ENCODE data around the gene ASS1. TPM values are rescaled to one million over a fixed set of nuclear protein-coding genes. Genes with fewer than 3 reads are reported as not detected.

The ASS1 gene
- total RNA-seq, 1 donor from 2014 or later: 71.3 TPM

DNA sequence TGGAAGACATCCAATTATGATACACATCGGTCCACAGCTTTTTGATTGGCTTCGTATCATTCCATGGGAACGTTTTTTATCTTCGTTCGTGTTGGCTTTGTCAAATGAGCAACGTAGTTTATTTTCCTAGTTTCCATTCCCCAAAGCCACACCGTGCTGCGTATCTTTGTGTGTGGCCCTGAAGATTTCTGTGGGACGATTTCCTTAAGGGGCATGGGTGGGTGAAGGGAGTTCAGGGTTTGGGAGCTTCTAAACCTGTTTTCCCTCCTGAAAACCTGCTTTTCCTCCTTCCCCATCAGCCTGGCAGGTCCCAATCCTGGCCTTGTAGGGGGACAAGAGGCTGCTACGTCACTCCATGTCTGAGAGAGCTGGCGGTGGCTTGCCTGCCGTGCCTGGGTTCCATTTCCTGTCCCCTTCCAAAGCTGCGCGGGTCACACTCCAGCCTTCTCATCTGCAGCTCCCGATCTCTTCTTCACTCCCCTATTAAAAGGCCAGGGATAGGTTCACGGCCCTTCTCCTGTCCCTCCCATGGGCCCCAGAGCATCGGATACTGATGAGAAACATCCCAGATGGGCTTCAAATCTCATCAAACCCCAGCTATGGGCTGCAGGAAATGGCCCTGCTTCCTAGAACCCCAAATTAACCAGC lies 23.5 kb upstream of the ASS1 start:
- Histone ChIP-seq H3K27ac (replicated peaks) (no peak overlapping the region), H3K36me3 (no peaks in the 10 kb centered on the region), H3K27me3 (ENCODE audit: low read depth) (peaks cover 11% of the 10 kb centered on the region), H3K4me3 (no peak overlapping the region), H3K9me3 (replicated peaks) (no peaks in the 10 kb centered on the region), H3K4me1 (peaks cover 19% of the 10 kb centered on the region)
- no peak for DNase-seq
- TF ChIP-seq, protein P1, sequence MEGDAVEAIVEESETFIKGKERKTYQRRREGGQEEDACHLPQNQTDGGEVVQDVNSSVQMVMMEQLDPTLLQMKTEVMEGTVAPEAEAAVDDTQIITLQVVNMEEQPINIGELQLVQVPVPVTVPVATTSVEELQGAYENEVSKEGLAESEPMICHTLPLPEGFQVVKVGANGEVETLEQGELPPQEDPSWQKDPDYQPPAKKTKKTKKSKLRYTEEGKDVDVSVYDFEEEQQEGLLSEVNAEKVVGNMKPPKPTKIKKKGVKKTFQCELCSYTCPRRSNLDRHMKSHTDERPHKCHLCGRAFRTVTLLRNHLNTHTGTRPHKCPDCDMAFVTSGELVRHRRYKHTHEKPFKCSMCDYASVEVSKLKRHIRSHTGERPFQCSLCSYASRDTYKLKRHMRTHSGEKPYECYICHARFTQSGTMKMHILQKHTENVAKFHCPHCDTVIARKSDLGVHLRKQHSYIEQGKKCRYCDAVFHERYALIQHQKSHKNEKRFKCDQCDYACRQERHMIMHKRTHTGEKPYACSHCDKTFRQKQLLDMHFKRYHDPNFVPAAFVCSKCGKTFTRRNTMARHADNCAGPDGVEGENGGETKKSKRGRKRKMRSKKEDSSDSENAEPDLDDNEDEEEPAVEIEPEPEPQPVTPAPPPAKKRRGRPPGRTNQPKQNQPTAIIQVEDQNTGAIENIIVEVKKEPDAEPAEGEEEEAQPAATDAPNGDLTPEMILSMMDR (IDR thresholded peaks at IDR 0.05; ENCODE audit: borderline replicate concordance): no peak
- intact Hi-C loops (cut with micrococcal nuclease): no loop called here

DNA sequence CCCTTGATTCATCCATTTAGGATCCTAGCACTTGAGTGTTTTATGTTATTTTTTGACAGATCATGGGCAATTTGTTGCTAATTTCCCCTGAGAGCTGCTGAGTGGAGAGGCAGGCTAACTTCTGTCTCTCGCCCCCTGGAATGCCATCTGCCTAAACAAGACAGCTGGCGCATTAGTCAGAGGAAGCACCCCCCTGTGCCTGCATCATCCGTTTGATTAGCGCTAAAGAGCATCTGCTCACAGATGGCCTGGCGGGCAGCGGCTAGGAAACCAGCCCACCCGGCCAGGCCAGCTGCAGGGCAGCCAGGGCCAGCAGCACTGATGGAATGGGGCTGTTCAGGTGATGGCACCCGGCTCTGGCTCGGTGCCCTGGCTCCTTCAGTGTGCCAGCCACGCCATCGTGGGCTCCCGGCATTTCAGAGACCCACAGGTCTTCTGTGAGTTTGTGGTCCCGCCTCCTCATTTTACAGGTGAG lies 22.9 kb upstream of the ASS1 start:
- Histone ChIP-seq H3K9me3 (replicated peaks) (no peaks in the 10 kb centered on the region), H3K27ac (replicated peaks) (no peak overlapping the region), H3K27me3 (ENCODE audit: low read depth) (peaks cover 11% of the 10 kb centered on the region), H3K4me1 (peaks cover 24% of the 10 kb centered on the region), H3K36me3 (no peaks in the 10 kb centered on the region), H3K4me3 (no peak overlapping the region)
- intact Hi-C loops (cut with micrococcal nuclease): no loop called here
- TF ChIP-seq, protein P1 (IDR thresholded peaks at IDR 0.05; ENCODE audit: borderline replicate concordance): no peak
- no peak for DNase-seq

DNA sequence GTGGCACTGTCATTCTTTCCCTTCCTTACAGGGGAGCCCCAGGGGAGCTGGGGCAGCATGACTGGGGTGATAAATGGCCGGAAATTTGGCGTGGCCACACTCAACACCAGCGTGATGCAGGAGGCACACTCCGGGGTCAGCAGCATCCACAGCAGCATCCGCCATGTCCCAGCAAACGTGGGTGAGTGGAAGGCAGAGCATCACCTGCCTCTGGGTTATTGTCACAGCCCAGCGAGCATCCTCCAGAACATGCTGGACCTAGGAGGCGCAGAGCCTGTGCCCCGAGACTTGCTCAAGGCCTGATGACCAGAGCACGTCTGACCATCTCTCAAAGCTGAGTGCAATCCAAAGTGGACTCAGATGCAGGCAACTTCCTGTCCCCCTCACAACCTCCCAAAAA lies 22.2 kb upstream of the ASS1 start:
- Histone ChIP-seq H3K27me3 (ENCODE audit: low read depth) (peaks cover 11% of the 10 kb centered on the region), H3K27ac (replicated peaks) (no peak overlapping the region), H3K36me3 (no peaks in the 10 kb centered on the region), H3K4me3 (no peak overlapping the region), H3K4me1 (peaks cover 31% of the 10 kb centered on the region), H3K9me3 (replicated peaks) (no peaks in the 10 kb centered on the region)
- DNase-seq: no peak
- TF ChIP-seq, protein P1 (IDR thresholded peaks at IDR 0.05; ENCODE audit: borderline replicate concordance): no peak
- intact Hi-C loops (cut with micrococcal nuclease): no loop called here

DNA sequence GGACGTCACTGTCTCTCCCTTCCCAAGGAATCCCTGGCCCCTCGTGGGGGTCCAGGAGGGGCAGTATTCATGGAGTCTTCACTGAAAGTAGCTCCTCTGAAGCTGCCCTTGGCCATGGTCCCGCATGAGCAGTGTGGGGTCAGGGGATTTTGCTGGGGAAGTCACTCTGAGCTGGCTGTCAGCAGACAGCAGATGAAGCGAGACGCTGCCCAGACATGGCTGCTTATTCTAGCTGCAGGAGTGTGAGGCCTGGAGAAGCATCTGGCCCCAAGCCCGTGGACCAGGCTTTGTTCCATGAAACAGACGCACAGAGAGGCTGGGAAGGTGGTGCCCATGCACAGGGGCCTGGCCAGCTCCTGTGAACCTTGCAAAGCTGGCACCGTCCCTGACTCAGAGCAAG lies 21.5 kb upstream of the ASS1 start:
- intact Hi-C loops (cut with micrococcal nuclease): no loop called here
- Histone ChIP-seq H3K9me3 (replicated peaks) (no peaks in the 10 kb centered on the region), H3K27ac (replicated peaks) (peak overlapping the region; percentile 50), H3K36me3 (no peaks in the 10 kb centered on the region), H3K4me1 (peaks cover 36% of the 10 kb centered on the region), H3K4me3 (no peak overlapping the region), H3K27me3 (ENCODE audit: low read depth) (peaks cover 11% of the 10 kb centered on the region)
- TF ChIP-seq, protein P1 (IDR thresholded peaks at IDR 0.05; ENCODE audit: borderline replicate concordance): no peak
- DNase-seq: peak; percentile 75

DNA sequence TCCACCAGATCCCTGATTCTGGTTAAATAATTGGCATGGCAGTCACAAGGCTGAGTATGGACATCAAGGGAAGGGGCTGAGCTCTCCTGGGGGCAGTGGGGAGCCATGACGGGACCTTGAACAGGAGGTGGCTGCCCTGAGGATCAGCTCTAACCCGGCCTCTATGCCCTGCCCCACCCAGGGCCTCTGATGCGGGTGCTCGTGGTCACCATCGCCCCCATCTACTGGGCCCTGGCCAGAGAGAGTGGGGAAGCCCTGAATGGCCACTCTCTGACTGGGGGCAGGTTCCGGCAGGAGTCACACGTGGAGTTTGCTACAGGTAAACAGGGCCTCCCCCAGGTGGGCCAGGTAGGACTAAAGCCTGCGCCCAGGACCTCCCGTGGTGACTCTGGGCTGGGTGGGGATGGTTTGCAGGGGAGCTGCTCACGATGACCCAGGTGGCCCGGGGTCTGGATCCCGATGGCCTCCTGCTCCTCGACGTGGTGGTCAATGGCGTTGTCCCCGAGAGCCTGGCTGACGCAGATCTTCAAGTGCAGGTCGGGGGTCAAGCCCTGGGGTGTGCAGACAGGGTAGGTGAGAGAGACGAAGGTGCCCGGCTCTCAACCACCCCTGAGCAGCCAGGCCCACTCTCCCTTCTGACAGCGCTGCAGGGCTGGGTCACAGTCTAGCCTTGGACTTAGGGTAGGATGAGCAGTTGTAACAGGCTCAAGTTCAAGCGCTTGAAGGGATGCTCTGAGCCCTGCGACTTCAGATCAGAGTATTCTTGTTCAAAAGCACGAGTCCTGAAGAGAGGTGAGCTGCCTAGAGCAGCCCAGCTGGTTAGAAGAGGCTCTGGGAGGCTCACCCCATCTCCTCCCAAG lies 19.9 kb upstream of the ASS1 start:
- Histone ChIP-seq H3K27me3 (ENCODE audit: low read depth) (peaks cover 11% of the 10 kb centered on the region), H3K36me3 (no peaks in the 10 kb centered on the region), H3K4me3 (no peak overlapping the region), H3K4me1 (peaks cover 36% of the 10 kb centered on the region), H3K9me3 (replicated peaks) (no peaks in the 10 kb centered on the region), H3K27ac (replicated peaks) (no peak overlapping the region)
- intact Hi-C loops (cut with micrococcal nuclease): no loop called here
- no peak for DNase-seq
- TF ChIP-seq, protein P1 (IDR thresholded peaks at IDR 0.05; ENCODE audit: borderline replicate concordance): no peak
